Measurements from ENCODE around the gene TOX2.

The TOX2 gene

GRCh38 chr20:43979576-43980105 is 65.0 kb downstream of the TOX2 start:
- Histone ChIP-seq H3K9me2 (replicated peaks; ENCODE audit: control insufficient read depth, low read length) (no peaks in the 10 kb centered on the region), H3K27ac (ENCODE audit: low read depth, low read length) (no peak overlapping the region), H3F3A (ENCODE audit: control insufficient read depth, insufficient read depth) (no peaks in the 10 kb centered on the region), H3K4me1 (ENCODE audit: control insufficient read depth, low read length) (no peaks in the 10 kb centered on the region), H3K27me3 (ENCODE audit: control insufficient read depth, low read length) (peaks cover 6% of the 10 kb centered on the region), H4K20me1 (ENCODE audit: control insufficient read depth, insufficient read depth, low read depth, low read length) (no peaks in the 10 kb centered on the region), H3K4me3 (ENCODE audit: low read length) (no peak overlapping the region), H3K4me2 (ENCODE audit: low read length) (no peak overlapping the region), H3K36me3 (ENCODE audit: control insufficient read depth, low read length) (no peaks in the 10 kb centered on the region), H3K9me3 (ENCODE audit: control insufficient read depth, insufficient read depth, low read length) (no peaks in the 10 kb centered on the region), H3K79me2 (ENCODE audit: control insufficient read depth, low read length) (no peaks in the 10 kb centered on the region)
- TF ChIP-seq EZH2phosphoT487 (IDR thresholded peaks at IDR 0.05; ENCODE audit: borderline replicate concordance, low read length) = no peak
- TF ChIP-seq, protein P1, sequence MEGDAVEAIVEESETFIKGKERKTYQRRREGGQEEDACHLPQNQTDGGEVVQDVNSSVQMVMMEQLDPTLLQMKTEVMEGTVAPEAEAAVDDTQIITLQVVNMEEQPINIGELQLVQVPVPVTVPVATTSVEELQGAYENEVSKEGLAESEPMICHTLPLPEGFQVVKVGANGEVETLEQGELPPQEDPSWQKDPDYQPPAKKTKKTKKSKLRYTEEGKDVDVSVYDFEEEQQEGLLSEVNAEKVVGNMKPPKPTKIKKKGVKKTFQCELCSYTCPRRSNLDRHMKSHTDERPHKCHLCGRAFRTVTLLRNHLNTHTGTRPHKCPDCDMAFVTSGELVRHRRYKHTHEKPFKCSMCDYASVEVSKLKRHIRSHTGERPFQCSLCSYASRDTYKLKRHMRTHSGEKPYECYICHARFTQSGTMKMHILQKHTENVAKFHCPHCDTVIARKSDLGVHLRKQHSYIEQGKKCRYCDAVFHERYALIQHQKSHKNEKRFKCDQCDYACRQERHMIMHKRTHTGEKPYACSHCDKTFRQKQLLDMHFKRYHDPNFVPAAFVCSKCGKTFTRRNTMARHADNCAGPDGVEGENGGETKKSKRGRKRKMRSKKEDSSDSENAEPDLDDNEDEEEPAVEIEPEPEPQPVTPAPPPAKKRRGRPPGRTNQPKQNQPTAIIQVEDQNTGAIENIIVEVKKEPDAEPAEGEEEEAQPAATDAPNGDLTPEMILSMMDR (IDR thresholded peaks at IDR 0.05; ENCODE audit: low read depth, low read length, poor library complexity, severe bottlenecking) = no peak

DNA sequence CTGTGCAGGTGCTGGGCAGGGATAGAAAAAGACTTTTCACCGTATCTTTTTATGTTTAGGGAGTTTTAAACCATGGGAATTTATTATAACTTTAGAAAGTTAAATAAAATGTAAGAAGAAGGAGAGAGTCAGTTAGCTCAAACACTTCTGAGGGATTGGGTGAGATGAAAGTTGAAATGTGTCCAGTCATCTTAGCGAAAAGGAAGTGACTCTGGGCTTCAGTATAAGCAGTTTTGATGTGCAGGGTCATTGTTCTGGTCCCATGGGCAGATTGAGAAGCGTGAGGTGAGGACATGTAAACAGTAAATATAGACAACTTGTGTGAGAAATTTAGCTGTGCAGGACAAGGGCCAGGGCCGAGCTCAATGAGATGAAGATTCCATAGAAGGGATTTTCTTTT is 66.9 kb downstream of the TOX2 start:
- H3K9me3 ChIP-seq (ENCODE audit: control insufficient read depth, insufficient read depth, low read length) = no peaks in the 10 kb centered on the region
- TF ChIP-seq, protein P1 (IDR thresholded peaks at IDR 0.05; ENCODE audit: low read depth, low read length, poor library complexity, severe bottlenecking) = no peak
- no peak for TF ChIP-seq EZH2phosphoT487 (IDR thresholded peaks at IDR 0.05; ENCODE audit: borderline replicate concordance, low read length)
- no peaks in the 10 kb centered on the region for H4K20me1 ChIP-seq (ENCODE audit: control insufficient read depth, insufficient read depth, low read depth, low read length)
- no peaks in the 10 kb centered on the region for H3K9me2 ChIP-seq (replicated peaks; ENCODE audit: control insufficient read depth, low read length)
- H3K79me2 ChIP-seq (ENCODE audit: control insufficient read depth, low read length) = no peaks in the 10 kb centered on the region
- H3K4me2 ChIP-seq (ENCODE audit: low read length) = no peak overlapping the region
- H3K27me3 ChIP-seq (ENCODE audit: control insufficient read depth, low read length) = peaks cover 6% of the 10 kb centered on the region
- H3K4me1 ChIP-seq (ENCODE audit: control insufficient read depth, low read length) = no peaks in the 10 kb centered on the region
- H3F3A ChIP-seq (ENCODE audit: control insufficient read depth, insufficient read depth) = no peaks in the 10 kb centered on the region
- no peak overlapping the region for H3K4me3 ChIP-seq (ENCODE audit: low read length)
- no peak overlapping the region for H3K27ac ChIP-seq (ENCODE audit: low read depth, low read length)
- no peaks in the 10 kb centered on the region for H3K36me3 ChIP-seq (ENCODE audit: control insufficient read depth, low read length)

DNA sequence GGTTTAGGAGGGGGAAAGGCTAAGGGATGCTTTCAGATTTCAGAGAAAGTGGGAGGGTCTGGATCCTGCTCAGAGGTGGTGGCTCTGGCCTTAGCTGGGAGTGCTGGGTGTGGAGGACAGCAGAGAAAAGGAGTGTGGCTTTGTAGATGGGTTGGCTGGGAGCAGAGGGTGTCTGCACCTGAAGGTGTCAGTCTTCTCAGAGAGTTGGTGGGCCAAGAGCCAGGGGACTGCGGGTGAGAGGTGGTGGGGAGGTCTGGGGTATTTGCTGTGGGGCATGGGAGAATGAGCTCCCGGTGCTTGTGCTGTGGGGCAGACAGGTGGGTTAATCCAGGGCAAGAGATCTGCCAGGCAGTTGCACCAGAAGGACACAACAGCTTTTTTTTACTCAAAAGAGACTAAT is 67.4 kb downstream of the TOX2 start:
- no peaks in the 10 kb centered on the region for H3K79me2 ChIP-seq (ENCODE audit: control insufficient read depth, low read length)
- no peaks in the 10 kb centered on the region for H3K36me3 ChIP-seq (ENCODE audit: control insufficient read depth, low read length)
- no peak overlapping the region for H3K4me2 ChIP-seq (ENCODE audit: low read length)
- H3K9me3 ChIP-seq (ENCODE audit: control insufficient read depth, insufficient read depth, low read length) = no peaks in the 10 kb centered on the region
- H3K27ac ChIP-seq (ENCODE audit: low read depth, low read length) = no peak overlapping the region
- peaks cover 6% of the 10 kb centered on the region for H3K27me3 ChIP-seq (ENCODE audit: control insufficient read depth, low read length)
- no peaks in the 10 kb centered on the region for H3K4me1 ChIP-seq (ENCODE audit: control insufficient read depth, low read length)
- H3K9me2 ChIP-seq (replicated peaks; ENCODE audit: control insufficient read depth, low read length) = no peaks in the 10 kb centered on the region
- H3K4me3 ChIP-seq (ENCODE audit: low read length) = no peak overlapping the region
- H3F3A ChIP-seq (ENCODE audit: control insufficient read depth, insufficient read depth) = no peaks in the 10 kb centered on the region
- H4K20me1 ChIP-seq (ENCODE audit: control insufficient read depth, insufficient read depth, low read depth, low read length) = no peaks in the 10 kb centered on the region
- no peak for TF ChIP-seq EZH2phosphoT487 (IDR thresholded peaks at IDR 0.05; ENCODE audit: borderline replicate concordance, low read length)
- TF ChIP-seq, protein P1 (IDR thresholded peaks at IDR 0.05; ENCODE audit: low read depth, low read length, poor library complexity, severe bottlenecking) = no peak
